Mucosa of descending colon (tissue), 3 donors: Measurements from ENCODE around the gene SP8. TPM values are rescaled to one million over a fixed set of nuclear protein-coding genes. Genes with fewer than 3 reads are reported as not detected.

Experiments used
- ATAC-seq: fragments of 200-7000 bp; cut with Tn5 transposase; one replicate; pipeline ENCODE4 v1.9.1; 2020; ENCODE audit warnings: mild to moderate bottlenecking, moderate library complexity
- DNase-seq, 3 donors: peaks; one replicate each; pipeline ENCODE4 v3.0.0-alpha.2; 2020
- H3K36me3 ChIP-seq: fragments of 200-600 bp; one replicate; pipeline ENCODE4 v1.8.0; 2021; ENCODE audit warnings: low read depth, mild to moderate bottlenecking
- H3K4me1 ChIP-seq: fragments of 200-600 bp; one replicate; pipeline ENCODE4 v1.8.0; 2021; ENCODE audit warnings: low read depth, mild to moderate bottlenecking
- H3K4me3 ChIP-seq: fragments of 200-600 bp; one replicate; pipeline ENCODE4 v1.8.0; 2021; ENCODE audit warnings: mild to moderate bottlenecking
- H3K9me3 ChIP-seq: fragments of 200-600 bp; one replicate; pipeline ENCODE4 v1.8.0; 2021; ENCODE audit warnings: mild to moderate bottlenecking
- intact Hi-C, 2 donors: fragments of 100-400 bp; cut with DNase I in 1 of 2; cut with micrococcal nuclease in 1 of 2; formaldehyde crosslinking; loops; one replicate each; pipeline versions ENCODE4 v1.11.0 to v1.11.1; 2022; cut with DNase I, micrococcal nuclease
- total RNA-seq, 3 donors: library from RNA; stranded (reverse); fragmentation: NEBNext Ultra II Directional in 2 of 3; extraction: Animal tissue kit (Norgen Biotek cat#: 25700) in 2 of 3; gene quantifications; one replicate each; pipeline versions ENCODE4 v1.2.1 to v1.2.4, GENCODE V29; 2021 to 2023
- TF ChIP-seq, protein P1 (sequence below): fragments of 200-600 bp; IDR thresholded peaks from one replicate; pipeline ENCODE4 v1.8.0; 2022; ENCODE audit warnings: antibody characterized with exemption, mild to moderate bottlenecking
- donor health status: DM: no; HTN: no; CAD: no; lungs with moderate emphysema.
- donor health status: DM: no; HTN: no; CAD: no.
- donor health status: DM: no; HTN: yes; CAD: no.

Gene SP8
- total RNA-seq, 3 donors from 2014 or later: not detected

DNA sequence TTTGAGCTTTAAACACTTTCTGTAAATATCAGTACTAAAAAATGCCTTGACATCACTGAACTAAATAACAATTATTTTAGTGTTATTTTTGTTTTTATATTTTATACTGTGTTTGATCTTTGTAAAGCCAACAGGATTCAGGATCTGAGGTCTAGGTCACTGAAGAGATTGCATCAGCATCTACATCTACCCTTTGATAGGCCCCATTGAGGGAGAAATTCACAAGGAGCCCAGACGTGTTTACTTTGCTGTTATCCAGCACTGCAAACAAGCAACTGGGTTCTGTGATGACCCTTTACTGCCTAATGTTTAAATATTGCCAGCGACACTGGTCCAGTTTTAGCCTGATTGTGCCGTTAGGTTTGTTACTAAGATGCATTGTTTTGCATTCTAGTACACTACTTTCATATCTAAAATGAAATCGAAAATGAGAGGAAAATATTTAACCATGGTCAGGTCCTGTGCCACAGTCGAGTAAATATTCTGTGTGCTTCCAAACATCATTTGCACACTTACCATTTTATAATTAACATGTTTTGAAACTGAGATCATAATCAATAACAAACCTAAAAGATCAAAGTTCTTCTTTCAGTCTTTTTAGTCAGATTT lies 48.7 kb downstream of the SP8 start:
- intact Hi-C loops: no loop called here
- Histone ChIP-seq H3K9me3 (no peaks in the 10 kb centered on the region), H3K4me3 (no peak overlapping the region), H3K36me3 (no peaks in the 10 kb centered on the region), H3K4me1 (peaks cover 2% of the 10 kb centered on the region)
- TF ChIP-seq, protein P1, sequence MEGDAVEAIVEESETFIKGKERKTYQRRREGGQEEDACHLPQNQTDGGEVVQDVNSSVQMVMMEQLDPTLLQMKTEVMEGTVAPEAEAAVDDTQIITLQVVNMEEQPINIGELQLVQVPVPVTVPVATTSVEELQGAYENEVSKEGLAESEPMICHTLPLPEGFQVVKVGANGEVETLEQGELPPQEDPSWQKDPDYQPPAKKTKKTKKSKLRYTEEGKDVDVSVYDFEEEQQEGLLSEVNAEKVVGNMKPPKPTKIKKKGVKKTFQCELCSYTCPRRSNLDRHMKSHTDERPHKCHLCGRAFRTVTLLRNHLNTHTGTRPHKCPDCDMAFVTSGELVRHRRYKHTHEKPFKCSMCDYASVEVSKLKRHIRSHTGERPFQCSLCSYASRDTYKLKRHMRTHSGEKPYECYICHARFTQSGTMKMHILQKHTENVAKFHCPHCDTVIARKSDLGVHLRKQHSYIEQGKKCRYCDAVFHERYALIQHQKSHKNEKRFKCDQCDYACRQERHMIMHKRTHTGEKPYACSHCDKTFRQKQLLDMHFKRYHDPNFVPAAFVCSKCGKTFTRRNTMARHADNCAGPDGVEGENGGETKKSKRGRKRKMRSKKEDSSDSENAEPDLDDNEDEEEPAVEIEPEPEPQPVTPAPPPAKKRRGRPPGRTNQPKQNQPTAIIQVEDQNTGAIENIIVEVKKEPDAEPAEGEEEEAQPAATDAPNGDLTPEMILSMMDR: no peak
- DNase-seq (no peak), ATAC-seq (no peak)

GRCh38 chr7:20735346-20736065 lies 51.2 kb downstream of the SP8 start:
- intact Hi-C loops: no loop called here
- TF ChIP-seq, protein P1: no peak
- no peak overlapping the region for H3K4me3 ChIP-seq
- peaks cover 2% of the 10 kb centered on the region for H3K4me1 ChIP-seq
- ATAC-seq (no peak), DNase-seq (no peak)
- no peaks in the 10 kb centered on the region for H3K36me3 ChIP-seq
- no peaks in the 10 kb centered on the region for H3K9me3 ChIP-seq

Other genes starting within 250 kb of the SP8 start
- 1 to 10 TPM in 1 of 3 donors, under 1 TPM in 2; 0.14 to 2.6 (median 0.92) TPM for gene ABCB5, start 171.2 kb downstream of the SP8 start, total RNA-seq